A673 (cell line): ENCODE data around the gene NXT1. TPM values are rescaled to one million over a fixed set of nuclear protein-coding genes. Genes with fewer than 3 reads are reported as not detected.

ENCODE experiments used
- BruUV-seq: library from RNA; stranded (reverse); fragments of 400-500 nt; replicated peaks from 2 replicates; lab custom pipeline; 2021; lab: Mats Ljungman, UMichigan
- CTCF ChIA-PET: fragments of 300-600 bp; sonication (Branson Sonifier 250); formaldehyde crosslinking; loops from one replicate; lab custom pipeline; 2022; ENCODE audit warnings: antibody characterized with exemption; lab: Charles Lee
- POLR2A ChIA-PET: fragments of 300-600 bp; sonication (Branson Sonifier 250); formaldehyde crosslinking; loops from one replicate; lab custom pipeline; 2022; ENCODE audit warnings: antibody characterized with exemption; ENCODE audit not compliant: low non-redundant PET; lab: Charles Lee
- DNase-seq: peaks from one replicate; pipeline ENCODE4 v3.0.0-alpha.2; 2015; ENCODE audit warnings: low spot score
- H3K27ac ChIP-seq: fragments of 200-600 bp; sonication (generic); 2 replicates; pipeline ENCODE4 v1.5.1; 2016; ENCODE audit warnings: mixed run types, low read depth, mild to moderate bottlenecking, mixed read lengths, antibody characterized with exemption, low read length; ENCODE audit not compliant: poor library complexity, severe bottlenecking
- H3K27me3 ChIP-seq: fragments of 200-600 bp; sonication (generic); replicated peaks from 2 replicates; pipeline ENCODE4 v1.6.1; 2017; ENCODE audit warnings: mixed run types, low read depth, mild to moderate bottlenecking, mixed read lengths, antibody characterized with exemption, low read length; ENCODE audit not compliant: insufficient read depth, poor library complexity
- H3K36me3 ChIP-seq: fragments of 200-600 bp; sonication (generic); 2 replicates; pipeline ENCODE4 v1.6.1; 2016; ENCODE audit warnings: mixed run types, mild to moderate bottlenecking, mixed read lengths, antibody characterized with exemption, low read length; ENCODE audit not compliant: insufficient read depth, poor library complexity, severe bottlenecking
- H3K4me1 ChIP-seq: fragments of 200-600 bp; sonication (generic); 2 replicates; pipeline ENCODE4 v1.6.1; 2017; ENCODE audit warnings: mixed run types, mild to moderate bottlenecking, mixed read lengths, antibody characterized with exemption, low read length; ENCODE audit not compliant: insufficient read depth, poor library complexity, severe bottlenecking
- H3K4me3 ChIP-seq: fragments of 200-600 bp; sonication (generic); 2 replicates; pipeline ENCODE4 v1.5.1; 2016; ENCODE audit warnings: low read depth, mixed run types, mild to moderate bottlenecking, mixed read lengths, low read length; ENCODE audit not compliant: poor library complexity, severe bottlenecking
- H3K9me3 ChIP-seq: fragments of 200-600 bp; sonication (generic); 2 replicates; pipeline ENCODE4 v1.6.1; 2016; ENCODE audit warnings: mixed run types, low read depth, mild to moderate bottlenecking, mixed read lengths, antibody characterized with exemption, low read length; ENCODE audit not compliant: poor library complexity, severe bottlenecking
- CTCF ChIP-seq: fragments of 300-800, 200-600 bp; sonication (generic); conservative IDR thresholded peaks from 2 replicates; pipeline ENCODE4 v1.5.1; 2017; ENCODE audit warnings: low read depth, mild to moderate bottlenecking, antibody characterized with exemption, low read length, moderate library complexity, mixed read lengths
- EZH2 ChIP-seq: fragments of 200-600 bp; sonication (generic); IDR thresholded peaks from 2 replicates; pipeline ENCODE4 v1.6.1; 2017; ENCODE audit warnings: borderline replicate concordance, low read depth, mild to moderate bottlenecking, mixed read lengths, antibody characterized with exemption, low read length; ENCODE audit not compliant: poor library complexity, severe bottlenecking
- intact Hi-C: fragments of 100-400 bp; cut with micrococcal nuclease; formaldehyde crosslinking; loops from one replicate; pipeline ENCODE4 v1.10.0; 2022; ENCODE audit not compliant: unreplicated experiment
- total RNA-seq: library from RNA; stranded (reverse); gene quantifications from 2 replicates; pipeline ENCODE4 v1.2.3, GENCODE V29; 2021

The NXT1 gene
- total RNA-seq, 1 experiment from 2014 or later, result 34.4 TPM

- no peak for TF ChIP-seq EZH2
- TF ChIP-seq CTCF, result no peak
- ChIA-PET POLR2A (no interaction called here), CTCF (interaction anchor here (0.6 to 1.7 kb wide), 2 partner anchors 511 to 640 kb away, joined by 3 to 5 read pairs; no protein-coding TSS in a partner anchor)
- Histone ChIP-seq H3K27me3 (no peaks in the 10 kb centered on the region), H3K4me1 (peaks cover under 1% of the 10 kb centered on the region), H3K36me3 (no peaks in the 10 kb centered on the region), H3K9me3 (no peaks in the 10 kb centered on the region), H3K27ac (no peak overlapping the region), H3K4me3 (no peak overlapping the region)
- intact Hi-C loops, result no loop called here
- no TSS peak for BruUV-seq
- DNase-seq, result peak; percentile 21
Observed at GRCh38 chr20:23331450-23332350, 18.9 kb upstream of the NXT1 start.

GRCh38 chr20:23332467-23332866 is 18.1 kb upstream of the NXT1 start:
- H3K27me3 ChIP-seq, result no peaks in the 10 kb centered on the region
- ChIA-PET CTCF (interaction anchor here (0.6 to 1.7 kb wide), 2 partner anchors 512 to 641 kb away, joined by 3 to 5 read pairs; no protein-coding TSS in a partner anchor), POLR2A (no interaction called here)
- H3K36me3 ChIP-seq, result no peaks in the 10 kb centered on the region
- no peaks in the 10 kb centered on the region for H3K9me3 ChIP-seq
- DNase-seq, result no peak
- no peak for TF ChIP-seq CTCF
- no peak for TF ChIP-seq EZH2
- H3K27ac ChIP-seq, result no peak overlapping the region
- intact Hi-C loops, result no loop called here
- H3K4me1 ChIP-seq, result peaks cover 4% of the 10 kb centered on the region
- BruUV-seq, result no TSS peak
- no peak overlapping the region for H3K4me3 ChIP-seq

- Histone ChIP-seq H3K36me3 (no peaks in the 10 kb centered on the region), H3K27me3 (no peaks in the 10 kb centered on the region), H3K9me3 (no peaks in the 10 kb centered on the region), H3K4me3 (no peak overlapping the region), H3K4me1 (peaks cover 4% of the 10 kb centered on the region), H3K27ac (no peak overlapping the region)
- ChIA-PET CTCF (no interaction called here), POLR2A (no interaction called here)
- intact Hi-C loops, result no loop called here
- no TSS peak for BruUV-seq
- no peak for TF ChIP-seq EZH2
- TF ChIP-seq CTCF, result no peak
- no peak for DNase-seq
Observed at GRCh38 chr20:23334111-23334510, 16.5 kb upstream of the NXT1 start.
